ENCODE results near the gene ITGAD. TPM values are rescaled to one million over a fixed set of nuclear protein-coding genes. Genes with fewer than 3 reads are reported as not detected.

Gene ITGAD
- total RNA-seq, 2 experiments from 2014 or later = not detected

- CTCF ChIA-PET = no interaction called here
- intact Hi-C loops (cut with DNase I, micrococcal nuclease) = no loop called here
- H3K9me3 Mint-ChIP-seq (ENCODE audit: low read depth) = no peaks in the 10 kb centered on the region
- H3K4me1 Mint-ChIP-seq = peaks cover 19% of the 10 kb centered on the region
- H3K27me3 Mint-ChIP-seq = peaks cover 7% of the 10 kb centered on the region
- no peak overlapping the region for H3K4me3 Mint-ChIP-seq
- no peak for ATAC-seq
- no peak overlapping the region for H3K27ac Mint-ChIP-seq
- POLR2A ChIA-PET = no interaction called here
- no peaks in the 10 kb centered on the region for H3K36me3 Mint-ChIP-seq (ENCODE audit: low read depth)
- DNase-seq = no peak
Measured at GRCh38 chr16:31390504-31391041, 2.6 kb upstream of the ITGAD start.

GRCh38 chr16:31395647-31396046, 2.5 kb downstream of the ITGAD start:
- no peak for DNase-seq
- Mint-ChIP-seq H3K4me1 (peaks cover 4% of the 10 kb centered on the region), H3K4me3 (no peak overlapping the region), H3K27me3 (no peaks in the 10 kb centered on the region), H3K9me3 (ENCODE audit: low read depth) (peaks cover 9% of the 10 kb centered on the region), H3K36me3 (ENCODE audit: low read depth) (no peaks in the 10 kb centered on the region), H3K27ac (no peak overlapping the region)
- ATAC-seq = no peak
- CTCF ChIA-PET = interaction anchor here (1.4 to 1.5 kb wide), 2 partner anchors 10 to 13 kb away, joined by 4 to 6 read pairs; no protein-coding TSS in a partner anchor
- intact Hi-C loops (cut with DNase I, micrococcal nuclease) = no loop called here
- POLR2A ChIA-PET = no interaction called here

GRCh38 chr16:31397096-31397660, 4.0 kb downstream of the ITGAD start:
- ATAC-seq (no peak), DNase-seq (no peak)
- H3K36me3 Mint-ChIP-seq (ENCODE audit: low read depth) = no peaks in the 10 kb centered on the region
- ChIA-PET POLR2A (no interaction called here), CTCF (no interaction called here)
- intact Hi-C loops (cut with DNase I, micrococcal nuclease) = no loop called here
- no peak overlapping the region for H3K4me3 Mint-ChIP-seq
- H3K9me3 Mint-ChIP-seq (ENCODE audit: low read depth) = peaks cover 9% of the 10 kb centered on the region
- H3K27ac Mint-ChIP-seq = no peak overlapping the region
- no peaks in the 10 kb centered on the region for H3K27me3 Mint-ChIP-seq
- peaks cover 4% of the 10 kb centered on the region for H3K4me1 Mint-ChIP-seq

- Mint-ChIP-seq H3K27me3 (no peaks in the 10 kb centered on the region), H3K9me3 (ENCODE audit: low read depth) (peaks cover 9% of the 10 kb centered on the region), H3K4me3 (no peak overlapping the region), H3K36me3 (ENCODE audit: low read depth) (no peaks in the 10 kb centered on the region), H3K27ac (no peak overlapping the region), H3K4me1 (peaks cover 7% of the 10 kb centered on the region)
- DNase-seq (no peak), ATAC-seq (no peak)
- POLR2A ChIA-PET = no interaction called here
- CTCF ChIA-PET = interaction anchor here (0.6 kb wide), 1 partner anchor 28 kb away, joined by 3 read pairs; no protein-coding TSS in a partner anchor
- intact Hi-C loops (cut with DNase I, micrococcal nuclease) = no loop called here
Measured at GRCh38 chr16:31397701-31398100, 4.6 kb downstream of the ITGAD start.

GRCh38 chr16:31400191-31400590, 7.1 kb downstream of the ITGAD start:
- ATAC-seq (no peak), DNase-seq (no peak)
- H3K27ac Mint-ChIP-seq = no peak overlapping the region
- intact Hi-C loops (cut with DNase I, micrococcal nuclease) = no loop called here
- peaks cover 9% of the 10 kb centered on the region for H3K9me3 Mint-ChIP-seq (ENCODE audit: low read depth)
- H3K4me1 Mint-ChIP-seq = peaks cover 8% of the 10 kb centered on the region
- POLR2A ChIA-PET = no interaction called here
- H3K4me3 Mint-ChIP-seq = no peak overlapping the region
- no peaks in the 10 kb centered on the region for H3K27me3 Mint-ChIP-seq
- CTCF ChIA-PET = no interaction called here
- no peaks in the 10 kb centered on the region for H3K36me3 Mint-ChIP-seq (ENCODE audit: low read depth)

GRCh38 chr16:31401436-31401835, 8.3 kb downstream of the ITGAD start:
- no peaks in the 10 kb centered on the region for H3K27me3 Mint-ChIP-seq
- H3K27ac Mint-ChIP-seq = no peak overlapping the region
- peaks cover 9% of the 10 kb centered on the region for H3K9me3 Mint-ChIP-seq (ENCODE audit: low read depth)
- CTCF ChIA-PET = interaction anchor here (0.7 kb wide), 1 partner anchor 418 kb away, joined by 3 read pairs; no protein-coding TSS in a partner anchor
- no peaks in the 10 kb centered on the region for H3K36me3 Mint-ChIP-seq (ENCODE audit: low read depth)
- H3K4me3 Mint-ChIP-seq = no peak overlapping the region
- intact Hi-C loops (cut with DNase I, micrococcal nuclease) = no loop called here
- H3K4me1 Mint-ChIP-seq = peaks cover 8% of the 10 kb centered on the region
- POLR2A ChIA-PET = no interaction called here
- ATAC-seq (no peak), DNase-seq (no peak)

GRCh38 chr16:31402687-31403086, 9.6 kb downstream of the ITGAD start:
- no peaks in the 10 kb centered on the region for H3K36me3 Mint-ChIP-seq (ENCODE audit: low read depth)
- intact Hi-C loops (cut with DNase I, micrococcal nuclease) = no loop called here
- peaks cover 9% of the 10 kb centered on the region for H3K9me3 Mint-ChIP-seq (ENCODE audit: low read depth)
- ChIA-PET POLR2A (no interaction called here), CTCF (interaction anchor here (0.6 kb wide), 1 partner anchor 23 kb away, joined by 3 read pairs; no protein-coding TSS in a partner anchor)
- H3K27me3 Mint-ChIP-seq = no peaks in the 10 kb centered on the region
- no peak overlapping the region for H3K4me3 Mint-ChIP-seq
- H3K27ac Mint-ChIP-seq = no peak overlapping the region
- ATAC-seq (no peak), DNase-seq (no peak)
- H3K4me1 Mint-ChIP-seq = peaks cover 8% of the 10 kb centered on the region

- Mint-ChIP-seq H3K4me1 (peaks cover 8% of the 10 kb centered on the region), H3K4me3 (no peak overlapping the region), H3K36me3 (ENCODE audit: low read depth) (no peaks in the 10 kb centered on the region), H3K27me3 (no peaks in the 10 kb centered on the region), H3K27ac (no peak overlapping the region), H3K9me3 (ENCODE audit: low read depth) (peaks cover 9% of the 10 kb centered on the region)
- DNase-seq = no peak
- no peak for ATAC-seq
- intact Hi-C loops (cut with DNase I, micrococcal nuclease) = no loop called here
- ChIA-PET CTCF (no interaction called here), POLR2A (no interaction called here)
Measured at GRCh38 chr16:31403590-31404352, 10.6 kb downstream of the ITGAD start.

GRCh38 chr16:31404353-31405064, 11.4 kb downstream of the ITGAD start:
- intact Hi-C loops (cut with DNase I, micrococcal nuclease) = no loop called here
- H3K4me1 Mint-ChIP-seq = peaks cover 8% of the 10 kb centered on the region
- ATAC-seq = no peak
- ChIA-PET POLR2A (no interaction called here), CTCF (no interaction called here)
- no peak for DNase-seq
- H3K36me3 Mint-ChIP-seq (ENCODE audit: low read depth) = no peaks in the 10 kb centered on the region
- peaks cover 6% of the 10 kb centered on the region for H3K9me3 Mint-ChIP-seq (ENCODE audit: low read depth)
- no peak overlapping the region for H3K4me3 Mint-ChIP-seq
- H3K27me3 Mint-ChIP-seq = no peaks in the 10 kb centered on the region
- no peak overlapping the region for H3K27ac Mint-ChIP-seq

GRCh38 chr16:31407406-31407805, 14.3 kb downstream of the ITGAD start:
- H3K4me3 Mint-ChIP-seq = no peak overlapping the region
- no peak for DNase-seq
- POLR2A ChIA-PET = no interaction called here
- intact Hi-C loops (cut with DNase I, micrococcal nuclease) = no loop called here
- no peak for ATAC-seq
- no peaks in the 10 kb centered on the region for H3K9me3 Mint-ChIP-seq (ENCODE audit: low read depth)
- H3K36me3 Mint-ChIP-seq (ENCODE audit: low read depth) = no peaks in the 10 kb centered on the region
- no peak overlapping the region for H3K27ac Mint-ChIP-seq
- CTCF ChIA-PET = no interaction called here
- H3K4me1 Mint-ChIP-seq = peaks cover 4% of the 10 kb centered on the region
- no peaks in the 10 kb centered on the region for H3K27me3 Mint-ChIP-seq

GRCh38 chr16:31409433-31409832, 16.3 kb downstream of the ITGAD start:
- ChIA-PET CTCF (interaction anchor here (0.6 kb wide), 1 partner anchor 447 kb away, joined by 3 read pairs; no protein-coding TSS in a partner anchor), POLR2A (no interaction called here)
- Mint-ChIP-seq H3K36me3 (ENCODE audit: low read depth) (no peaks in the 10 kb centered on the region), H3K27ac (no peak overlapping the region), H3K4me3 (no peak overlapping the region), H3K9me3 (ENCODE audit: low read depth) (no peaks in the 10 kb centered on the region), H3K4me1 (no peaks in the 10 kb centered on the region), H3K27me3 (peaks cover 7% of the 10 kb centered on the region)
- intact Hi-C loops (cut with DNase I, micrococcal nuclease) = no loop called here
- no peak for DNase-seq
- ATAC-seq = no peak

Data from activated CD4-positive, alpha-beta T cell treated with anti-CD3 and anti-CD28 coated beads for 36 hours (primary cell).